Posterior vena cava (tissue), 2 donors: Measurements from ENCODE around the gene MAGED2. TPM values are rescaled to one million over a fixed set of nuclear protein-coding genes. Genes with fewer than 3 reads are reported as not detected.

Experiments
- total RNA-seq, 2 donors: library from RNA; stranded (reverse); fragmentation: NEBNext Ultra II Directional; extraction: Animal tissue kit (Norgen Biotek cat#: 25700); gene quantifications; one replicate each; pipeline ENCODE4 v1.2.1, GENCODE V29; 2021
- donor health status: DM: yes; HTN: yes; CAD: no.
- donor health status: DM: yes; HTN: yes; CAD: no.

The MAGED2 gene
- total RNA-seq, 2 donors from 2014 or later = 137 to 140 TPM

Other genes starting within 250 kb of the MAGED2 start
- gene ITIH6, start 9.5 kb upstream of the MAGED2 start, total RNA-seq = not detected
- 1 to 10 TPM; 6.7 to 7.7 TPM for gene TRO, start 113.1 kb downstream of the MAGED2 start, total RNA-seq
- gene PFKFB1, start 186.4 kb downstream of the MAGED2 start, total RNA-seq = under 1 TPM; 0.14 to 0.42 TPM
- gene APEX2, start 192.6 kb downstream of the MAGED2 start, total RNA-seq = 10 to 100 TPM in 1 of 2 donors, 1 to 10 TPM in 1; 8.5 to 10.5 TPM
- gene ALAS2, start 223.2 kb downstream of the MAGED2 start, total RNA-seq = 10 to 100 TPM in 1 of 2 donors, 1 to 10 TPM in 1; 4.7 to 13.1 TPM